Fibroblast of lung (primary cell): ENCODE results near the gene ANKRD44. TPM values are rescaled to one million over a fixed set of nuclear protein-coding genes. Genes with fewer than 3 reads are reported as not detected.
"Not testable (repeated sequence)": the region's sequence is repeated elsewhere in the genome, so short reads cannot be mapped to it uniquely, and the experiment has no call there.

Source experiments
- DNase-seq, 2 donors: peaks; one replicate each; pipeline versions ENCODE4 v3.0.0 to v3.0.0-alpha.2; 2010; ENCODE audit warnings: low read depth in 2 of 2
- H2AFZ ChIP-seq: 2 replicates; pipeline ENCODE4 v1.5.1; 2012; ENCODE audit warnings: low read length, control low read depth, inconsistent platforms
- H3K27ac ChIP-seq: 2 replicates; pipeline ENCODE4 v1.5.1; 2011; ENCODE audit warnings: low read length, control low read depth; ENCODE audit not compliant: insufficient read depth
- H3K27me3 ChIP-seq: 2 replicates; pipeline ENCODE4 v1.5.1; 2011; ENCODE audit warnings: mild to moderate bottlenecking, low read length; ENCODE audit not compliant: control insufficient read depth, insufficient read depth
- H3K36me3 ChIP-seq: 2 replicates; pipeline ENCODE4 v1.5.1; 2011; ENCODE audit warnings: low read length; ENCODE audit not compliant: control insufficient read depth, insufficient read depth
- H3K4me1 ChIP-seq: 2 replicates; pipeline ENCODE4 v1.5.1; 2011; ENCODE audit warnings: low read length; ENCODE audit not compliant: control insufficient read depth, insufficient read depth; ENCODE audit errors: extremely low read depth
- H3K4me2 ChIP-seq: 2 replicates; pipeline ENCODE4 v1.5.1; 2011; ENCODE audit warnings: low read length, control low read depth; ENCODE audit not compliant: insufficient read depth; ENCODE audit errors: extremely low read depth
- H3K4me3 ChIP-seq, 4 experiments: fragments of 200-600 bp in 1 of 4; sonication (generic) in 1 of 4; replicated peaks in 1 of 4; 2 replicates each; pipeline ENCODE4 v1.5.1; 2011 to 2016; ENCODE audit warnings: low read length in 4 of 4, low read depth in 3 of 4, mild to moderate bottlenecking in 3 of 4, control low read depth in 2 of 4, inconsistent platforms in 1 of 4, mixed read lengths in 1 of 4; ENCODE audit not compliant: insufficient read depth in 1 of 4; ENCODE audit errors: control extremely low read depth in 1 of 4
- H3K79me2 ChIP-seq: 2 replicates; pipeline ENCODE4 v1.5.1; 2012; ENCODE audit warnings: mild to moderate bottlenecking, low read length, inconsistent platforms; ENCODE audit not compliant: control insufficient read depth, insufficient read depth
- H3K9ac ChIP-seq: 2 replicates; pipeline ENCODE4 v1.5.1; 2011; ENCODE audit warnings: mild to moderate bottlenecking, low read length, control low read depth; ENCODE audit not compliant: insufficient read depth
- H3K9me3 ChIP-seq: 2 replicates; pipeline ENCODE4 v1.5.1; 2012; ENCODE audit warnings: low read depth, low read length; ENCODE audit not compliant: control insufficient read depth, insufficient read depth
- H4K20me1 ChIP-seq: 2 replicates; pipeline ENCODE4 v1.5.1; 2011; ENCODE audit warnings: low read length; ENCODE audit not compliant: control insufficient read depth, insufficient read depth; ENCODE audit errors: extremely low read depth
- CTCF ChIP-seq, 2 donors: IDR thresholded peaks in 1 of 2; conservative IDR thresholded peaks in 1 of 2; 1 replicate in 1 of 2; 2 replicates in 1 of 2; pipeline ENCODE4 v1.5.1; 2011 to 2012; ENCODE audit warnings: low read length in 2 of 2, control low read depth in 1 of 2, inconsistent platforms in 1 of 2, low read depth in 1 of 2, mild to moderate bottlenecking in 1 of 2
- EZH2 ChIP-seq: IDR thresholded peaks from 2 replicates; pipeline ENCODE4 v1.5.1; 2012; ENCODE audit warnings: low read length, control low read depth, mild to moderate bottlenecking; ENCODE audit errors: missing control alignments
- polyA plus RNA-seq, 2 donors: library from polyadenylated mRNA; depleted of rRNA in 1 of 2; stranded (reverse) in 1 of 2; unstranded in 1 of 2; fragments of >200 nt; gene quantifications; 2 replicates each; pipeline ENCODE4 v1.2.1, GENCODE V29; 2011 to 2012; ENCODE audit warnings: missing spikeins in 1 of 2
- total RNA-seq: library from RNA; depleted of rRNA; stranded (reverse); fragments of >200 nt; gene quantifications from 2 replicates; pipeline ENCODE4 v1.2.1, GENCODE V29; 2014

Gene ANKRD44
- total and polyA plus RNA-seq, 2 donors (not counting 1 experiment from before 2014, with no cell fraction given) = 7.6 to 9.7 TPM

- Histone ChIP-seq H2AFZ (no peak overlapping the region), H4K20me1 (no peaks in the 10 kb centered on the region)
These were observed 35.3 kb upstream of the ANKRD44 start for GRCh38 chr2:197345846-197346370.

GRCh38 chr2:197343968-197344367 is 33.4 kb upstream of the ANKRD44 start:
- H4K20me1 ChIP-seq, H3K4me2 ChIP-seq, H3K27me3 ChIP-seq, H3K27ac ChIP-seq, H3K36me3 ChIP-seq, H3K4me3 ChIP-seq, H3K9ac ChIP-seq, H3K9me3 ChIP-seq, H3K79me2 ChIP-seq, H2AFZ ChIP-seq, DNase-seq, H3K4me1 ChIP-seq: not testable (repeated sequence)

More at GRCh38 chr2:197345846-197346370, 35.3 kb upstream of the ANKRD44 start:
- Histone ChIP-seq H3K4me1 (no peaks in the 10 kb centered on the region), H3K4me3 (no peak overlapping the region), H3K9ac (no peak overlapping the region), H3K79me2 (no peaks in the 10 kb centered on the region), H3K4me2 (no peak overlapping the region), H3K36me3 (no peaks in the 10 kb centered on the region), H3K27me3 (no peaks in the 10 kb centered on the region), H3K27ac (no peak overlapping the region), H3K9me3 (no peaks in the 10 kb centered on the region)
- no peak for DNase-seq
- no peak for TF ChIP-seq EZH2
- TF ChIP-seq CTCF (conservative IDR thresholded peaks at IDR 0.05 in 1 of 2, IDR thresholded peaks at IDR 0.05 in 1 of 2; ENCODE audit: low read depth in 1 of 2, low read length in 2 of 2) = no peak

- DNase-seq = no peak
- no peak for TF ChIP-seq EZH2
- no peak for TF ChIP-seq CTCF (conservative IDR thresholded peaks at IDR 0.05 in 1 of 2, IDR thresholded peaks at IDR 0.05 in 1 of 2; ENCODE audit: low read depth in 1 of 2, low read length in 2 of 2)
- Histone ChIP-seq H3K9ac (no peak overlapping the region), H3K36me3 (no peaks in the 10 kb centered on the region), H3K79me2 (no peaks in the 10 kb centered on the region), H2AFZ (no peak overlapping the region), H3K27ac (no peak overlapping the region), H3K4me1 (no peaks in the 10 kb centered on the region), H3K9me3 (no peaks in the 10 kb centered on the region), H4K20me1 (no peaks in the 10 kb centered on the region), H3K27me3 (no peaks in the 10 kb centered on the region), H3K4me2 (no peak overlapping the region), H3K4me3 (no peak overlapping the region)
These were observed 30.0 kb upstream of the ANKRD44 start for GRCh38 chr2:197340591-197340990.
